GM18907 (cell line): ENCODE results near the gene KLHL41.
"Not testable (repeated sequence)": the region's sequence is repeated elsewhere in the genome, so short reads cannot be mapped to it uniquely, and the experiment has no call there.

ENCODE experiments used
- ATAC-seq: cut with Tn5 transposase; IDR thresholded peaks from one replicate; pipeline ENCODE4 v1.9.1; 2021; ENCODE audit warnings: mild to moderate bottlenecking, moderate library complexity; ENCODE audit not compliant: unreplicated experiment

The KLHL41 gene

GRCh38 chr2:169509955-169510354 lies 453 bp downstream of the KLHL41 start:
- ATAC-seq = no peak

DNA sequence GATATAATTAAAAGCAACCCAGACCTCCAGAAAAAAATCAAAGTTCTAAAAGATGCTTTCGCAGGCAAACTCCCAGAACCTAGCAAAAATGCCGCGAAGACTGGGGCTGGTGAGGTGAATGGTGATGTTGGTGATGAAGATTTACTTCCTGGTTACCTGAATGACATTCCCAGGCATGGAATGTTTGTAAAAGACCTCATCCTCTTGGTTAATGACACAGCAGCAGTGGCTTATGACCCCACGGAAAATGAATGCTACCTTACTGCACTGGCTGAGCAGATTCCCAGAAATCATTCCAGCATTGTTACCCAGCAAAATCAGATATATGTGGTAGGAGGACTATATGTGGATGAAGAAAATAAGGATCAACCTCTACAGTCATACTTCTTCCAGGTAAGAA lies 994 bp downstream of the KLHL41 start:
- no peak for ATAC-seq

- ATAC-seq = no peak
Measured at GRCh38 chr2:169511818-169512217, 2.3 kb downstream of the KLHL41 start.

- no peak for ATAC-seq
Measured at GRCh38 chr2:169512525-169512924, 3.0 kb downstream of the KLHL41 start.

DNA sequence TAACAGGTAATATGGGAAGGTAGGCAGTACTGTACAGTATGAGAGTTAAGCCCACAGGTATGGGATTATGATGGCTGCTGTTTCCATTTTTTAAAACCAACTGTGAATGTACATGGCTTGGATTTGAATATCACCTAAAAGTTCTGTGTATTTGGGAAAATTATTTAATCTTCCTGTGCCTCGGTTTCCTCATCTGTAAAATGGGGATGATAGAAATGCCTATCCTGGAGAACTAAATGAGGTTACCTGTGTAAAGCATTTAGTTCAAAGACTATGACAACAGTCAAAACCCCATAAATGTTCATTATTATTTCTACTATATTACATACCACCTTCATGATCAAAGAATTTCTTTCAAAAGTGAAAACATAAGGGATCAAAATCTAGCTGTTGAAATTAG lies 3.6 kb downstream of the KLHL41 start:
- ATAC-seq = no peak

GRCh38 chr2:169513926-169514325 lies 4.4 kb downstream of the KLHL41 start:
- ATAC-seq = no peak

DNA sequence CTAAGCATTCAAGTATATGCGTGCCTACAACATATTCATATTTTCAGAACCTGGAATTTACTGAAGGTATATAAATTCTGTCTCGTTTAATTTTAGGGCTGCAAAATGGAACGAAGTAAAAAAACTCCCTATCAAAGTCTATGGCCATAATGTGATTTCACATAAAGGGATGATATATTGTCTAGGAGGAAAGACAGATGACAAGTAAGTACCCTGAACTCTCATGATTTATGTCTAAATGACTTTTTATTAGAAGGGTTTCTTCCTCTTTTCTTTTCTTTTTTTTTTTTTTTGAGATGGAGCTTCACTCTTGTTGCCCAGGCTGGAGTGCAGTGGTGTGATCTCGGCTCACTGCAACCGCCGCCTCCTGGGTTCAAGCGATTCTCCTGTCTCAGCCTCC lies 5.3 kb downstream of the KLHL41 start:
- not testable (repeated sequence) for ATAC-seq

- not testable (repeated sequence) for ATAC-seq
Measured at GRCh38 chr2:169516488-169516995, 7.0 kb downstream of the KLHL41 start.

GRCh38 chr2:169520896-169521295 lies 11.4 kb downstream of the KLHL41 start:
- no peak for ATAC-seq

DNA sequence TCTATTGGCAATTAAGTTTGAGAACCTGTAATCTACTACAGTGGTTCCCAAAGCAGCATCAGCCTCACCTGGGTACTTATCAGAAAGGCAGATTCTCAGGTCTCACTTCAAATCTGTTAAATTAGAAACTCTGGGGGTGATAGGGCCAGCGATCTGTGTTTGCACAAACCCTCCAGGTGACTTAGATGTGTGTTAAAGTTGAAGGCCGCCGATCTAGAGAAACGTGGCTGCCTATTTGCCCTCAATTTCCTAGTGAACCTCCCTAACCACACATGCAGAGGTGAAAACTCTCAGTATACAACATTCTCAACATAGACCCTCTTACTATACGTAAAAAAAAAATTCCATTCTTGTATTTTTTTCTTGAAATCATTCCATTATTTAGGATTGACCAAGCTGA lies 14.2 kb downstream of the KLHL41 start:
- ATAC-seq = no peak

- ATAC-seq = no peak
Measured at GRCh38 chr2:169525434-169525833, 15.9 kb downstream of the KLHL41 start.

DNA sequence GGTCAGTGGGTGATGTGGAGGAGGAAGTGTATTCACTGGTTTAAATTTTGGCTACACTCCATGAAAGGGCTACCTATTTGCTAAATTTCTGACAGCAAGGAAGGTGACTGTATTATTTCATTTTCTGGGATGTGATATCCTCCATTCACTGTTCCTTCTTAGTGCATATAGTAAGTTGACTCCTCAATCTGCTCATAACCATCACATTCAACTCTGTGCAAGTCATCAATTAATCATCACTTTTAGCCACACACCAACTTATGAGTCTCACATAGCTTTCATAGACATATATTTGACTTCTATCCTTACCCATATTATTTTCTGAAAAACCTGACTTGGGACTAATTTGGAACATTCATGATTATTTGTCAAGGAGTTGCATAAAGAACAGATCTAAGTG lies 16.9 kb downstream of the KLHL41 start:
- no peak for ATAC-seq

DNA sequence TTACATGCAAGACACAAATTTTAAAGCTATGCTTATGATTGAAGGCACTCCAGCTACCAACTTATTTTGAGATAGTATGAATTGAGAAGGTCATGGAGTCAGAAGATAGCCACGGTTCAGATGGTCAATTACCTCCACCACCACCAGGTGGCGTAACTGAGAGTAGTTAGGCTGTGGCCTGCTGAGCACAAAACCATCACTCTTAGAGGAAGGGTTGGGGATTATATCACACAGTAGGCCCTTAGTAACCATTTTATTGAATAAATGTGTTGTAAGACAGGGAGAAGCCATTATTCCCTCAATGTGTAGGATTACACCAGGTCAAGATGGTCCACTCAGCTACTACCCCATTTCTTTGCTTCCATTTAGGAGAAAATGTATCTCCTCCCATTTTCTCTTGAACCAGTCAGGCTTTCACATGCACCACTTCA lies 18.8 kb downstream of the KLHL41 start:
- ATAC-seq = peak; percentile 84

GRCh38 chr2:169539460-169539859 lies 30.0 kb downstream of the KLHL41 start:
- not testable (repeated sequence) for ATAC-seq

DNA sequence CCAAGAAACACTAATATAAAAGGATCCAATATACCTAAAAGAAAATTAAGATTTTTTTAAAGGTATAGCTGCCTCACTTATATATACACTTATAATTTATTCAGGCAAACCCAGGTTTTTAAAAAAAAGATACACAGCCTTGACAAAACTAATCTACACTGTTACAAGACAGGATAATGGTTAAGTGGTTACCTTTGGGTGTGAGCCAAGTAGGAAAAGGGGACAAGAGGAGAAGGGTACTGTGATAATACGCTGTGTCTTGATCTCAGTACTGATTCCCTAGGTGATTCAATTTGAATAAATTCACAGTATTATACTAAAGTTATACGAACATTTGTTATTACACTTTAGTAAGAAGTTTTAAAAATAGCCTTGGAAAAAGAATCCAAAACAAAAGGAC lies 30.6 kb downstream of the KLHL41 start:
- ATAC-seq = no peak

DNA sequence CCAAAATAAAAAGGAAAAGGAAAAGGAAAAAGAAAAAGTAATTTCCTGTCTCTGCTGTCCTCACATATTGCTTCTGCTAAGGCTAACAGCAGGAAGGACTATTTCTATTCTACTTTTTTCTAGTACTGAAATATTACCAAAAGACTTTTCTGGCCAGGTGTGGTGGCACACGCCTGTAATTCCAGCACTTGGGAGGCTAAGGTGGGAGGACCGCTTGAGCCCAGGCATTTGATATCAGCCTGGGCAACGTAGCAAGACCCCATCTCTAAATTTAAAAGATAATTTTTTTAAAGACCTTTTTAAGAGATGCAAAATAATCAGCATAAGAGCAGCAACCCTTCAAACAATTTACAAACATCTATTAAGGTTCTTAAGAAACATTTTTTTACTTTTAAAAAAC lies 32.9 kb downstream of the KLHL41 start:
- ATAC-seq = no peak

GRCh38 chr2:169546756-169547155 lies 37.3 kb downstream of the KLHL41 start:
- no peak for ATAC-seq

GRCh38 chr2:169561364-169561763 lies 51.9 kb downstream of the KLHL41 start:
- no peak for ATAC-seq

DNA sequence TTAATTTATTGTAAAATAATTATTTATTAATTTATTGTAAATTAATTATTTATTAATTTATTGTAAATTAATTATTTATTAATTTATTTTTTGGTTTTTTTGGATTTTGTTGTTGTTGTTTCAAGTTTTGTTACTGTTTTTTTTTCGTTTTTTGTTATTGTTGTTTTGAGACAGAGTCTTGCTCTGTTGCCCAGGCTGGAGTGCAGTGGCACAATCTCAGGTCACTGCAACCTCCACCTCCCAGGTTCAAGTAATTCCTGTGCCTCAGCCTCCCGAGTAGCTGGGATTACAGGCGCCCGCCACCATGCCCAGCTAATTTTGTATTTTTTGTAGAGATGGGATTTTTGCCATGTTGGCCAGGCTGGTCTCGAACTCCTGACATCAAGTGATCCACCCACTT lies 52.6 kb downstream of the KLHL41 start:
- ATAC-seq = not testable (repeated sequence)

- ATAC-seq = no peak
Measured at GRCh38 chr2:169562519-169562918, 53.0 kb downstream of the KLHL41 start.

DNA sequence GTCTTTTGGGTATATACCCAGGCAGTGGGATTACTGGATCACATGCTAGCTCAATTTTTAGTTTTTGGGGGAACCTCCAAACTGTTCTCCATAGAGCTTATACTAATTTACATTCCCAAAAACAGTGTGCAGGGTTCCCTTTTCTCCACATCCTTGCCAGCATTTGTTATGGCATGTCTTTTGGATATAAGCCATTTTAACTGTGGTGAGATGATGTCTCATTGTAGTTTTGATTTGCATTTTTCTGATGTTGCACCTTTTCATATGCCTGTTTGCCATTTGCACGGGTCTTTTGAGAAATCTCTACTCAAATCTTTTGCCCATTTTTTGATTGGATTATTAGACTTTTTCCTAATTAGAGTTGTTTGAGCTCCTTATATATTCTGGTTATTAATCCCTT lies 56.2 kb downstream of the KLHL41 start:
- ATAC-seq = no peak

GRCh38 chr2:169569948-169570347 lies 60.4 kb downstream of the KLHL41 start:
- no peak for ATAC-seq

DNA sequence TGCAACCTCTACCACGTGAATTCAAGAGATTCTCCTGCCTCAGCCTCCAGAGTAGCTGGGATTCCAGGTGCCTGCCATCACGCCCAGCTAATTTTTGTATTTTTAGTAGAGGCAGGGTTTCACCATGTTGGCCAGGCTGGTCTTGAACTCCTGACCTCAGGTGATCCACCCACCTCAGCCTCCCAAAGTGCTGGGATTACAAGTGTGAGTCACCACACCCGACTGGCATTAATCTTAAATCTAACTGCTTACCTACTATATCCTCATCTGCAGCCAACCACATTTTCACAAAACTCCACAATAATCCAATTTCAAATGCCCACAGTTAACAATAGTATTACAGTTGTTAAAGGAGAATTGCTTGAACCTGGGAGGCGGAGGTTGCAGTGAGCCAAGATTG lies 61.2 kb downstream of the KLHL41 start:
- not testable (repeated sequence) for ATAC-seq

DNA sequence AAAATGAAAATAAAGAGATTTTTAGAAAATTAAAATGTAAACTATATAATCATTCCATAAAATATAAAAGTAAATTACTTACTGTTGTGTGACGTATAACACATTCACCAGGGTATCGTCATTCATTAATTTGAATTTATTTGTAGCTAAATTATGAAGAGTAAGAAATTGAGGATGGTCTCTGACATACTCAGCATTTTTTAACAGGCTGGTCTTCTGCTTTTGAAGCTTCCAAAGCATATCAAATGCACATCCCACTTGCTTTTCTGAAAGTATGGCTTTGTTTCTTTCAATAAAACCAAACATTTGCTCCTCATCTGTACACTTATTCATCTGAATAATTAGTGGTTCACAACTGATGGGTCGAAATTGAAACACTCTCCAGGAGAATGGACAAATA lies 62.1 kb downstream of the KLHL41 start:
- ATAC-seq = no peak
